GM21367 (cell line): ENCODE measurements around the gene NAIF1.

Experiments
- ATAC-seq: cut with Tn5 transposase; IDR thresholded peaks from one replicate; pipeline ENCODE4 v1.9.1; 2021; ENCODE audit not compliant: unreplicated experiment

NAIF1 gene

DNA sequence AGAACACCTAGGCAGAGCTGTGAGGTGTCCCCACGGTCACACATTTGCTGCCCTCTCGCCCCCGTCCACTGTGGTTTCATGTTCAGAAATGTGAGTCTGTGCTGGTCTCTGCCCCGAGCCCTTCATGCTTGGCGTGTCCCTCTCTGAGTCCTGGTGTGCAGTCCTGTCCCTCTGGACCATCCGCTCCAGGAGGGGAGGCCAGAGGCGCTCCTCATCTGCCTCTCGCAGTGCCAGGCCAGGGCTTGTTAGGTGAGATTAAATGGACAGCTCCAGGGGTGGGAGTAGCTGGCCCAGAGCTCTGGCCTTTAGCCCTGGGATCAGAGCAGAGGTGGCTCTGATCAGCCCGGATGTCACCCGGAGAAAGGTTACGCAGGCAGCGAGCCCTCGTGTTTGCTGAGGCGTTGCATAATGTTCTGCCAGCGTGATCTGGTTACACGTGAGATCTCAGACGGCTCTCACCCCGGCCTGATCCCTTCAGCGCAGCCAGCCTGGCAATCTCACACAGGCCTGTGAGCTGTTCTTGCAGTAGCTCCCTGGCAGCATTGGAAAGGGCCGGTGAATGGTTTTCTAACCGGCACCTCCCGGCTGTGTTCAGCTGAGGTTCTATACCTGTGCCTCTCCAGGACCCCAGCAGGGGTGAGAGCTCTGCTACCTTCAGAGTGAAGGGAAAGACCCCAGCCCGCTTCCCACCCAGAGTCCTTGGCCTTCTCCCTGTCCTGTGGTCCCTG, 35.9 kb upstream of the NAIF1 start:
- ATAC-seq, result no peak

- ATAC-seq, result no peak
Measured at GRCh38 chr9:128102196-128102595, 35.1 kb upstream of the NAIF1 start.

DNA sequence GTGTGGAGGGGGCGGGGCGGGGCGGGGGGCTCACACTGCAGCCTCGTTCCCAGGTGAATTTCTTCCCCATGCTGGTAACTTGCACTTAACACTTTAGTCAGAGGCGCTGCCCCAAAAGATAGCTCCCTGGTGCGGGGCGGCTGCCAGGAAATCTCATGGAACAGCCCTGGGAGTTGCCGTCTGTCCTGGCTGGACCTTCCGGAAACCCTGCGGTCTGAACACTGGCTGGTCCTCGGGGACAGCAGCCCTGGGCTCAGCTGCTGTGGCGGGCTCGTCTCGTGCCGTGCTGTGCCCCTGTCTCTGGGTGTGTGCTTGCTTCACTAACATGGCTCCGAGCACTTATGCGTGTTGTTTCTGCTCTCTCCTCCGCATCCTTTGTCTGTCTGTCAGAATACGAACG, 34.6 kb upstream of the NAIF1 start:
- no peak for ATAC-seq

- no peak for ATAC-seq
Measured at GRCh38 chr9:128101231-128101661, 34.1 kb upstream of the NAIF1 start.

DNA sequence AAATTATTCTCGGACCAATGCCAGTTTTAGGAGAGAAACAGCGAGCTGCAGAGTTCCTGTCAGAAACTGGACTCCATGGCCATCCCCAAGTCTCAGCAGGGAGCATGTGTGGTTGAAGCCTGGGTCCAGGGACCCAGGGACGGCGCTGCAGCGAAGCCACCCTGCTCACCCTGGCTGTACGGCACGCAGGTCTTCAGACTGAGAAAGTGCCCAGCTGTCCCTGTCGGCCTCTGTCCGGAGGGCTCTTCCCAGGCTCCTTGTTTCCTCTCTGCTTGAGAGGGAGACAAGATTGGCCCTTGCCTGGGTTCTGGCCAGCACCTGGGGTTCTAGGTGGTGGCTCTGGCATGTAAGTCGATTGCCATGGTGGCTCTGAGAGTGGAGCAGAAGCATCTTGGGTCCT, 33.5 kb upstream of the NAIF1 start:
- no peak for ATAC-seq

DNA sequence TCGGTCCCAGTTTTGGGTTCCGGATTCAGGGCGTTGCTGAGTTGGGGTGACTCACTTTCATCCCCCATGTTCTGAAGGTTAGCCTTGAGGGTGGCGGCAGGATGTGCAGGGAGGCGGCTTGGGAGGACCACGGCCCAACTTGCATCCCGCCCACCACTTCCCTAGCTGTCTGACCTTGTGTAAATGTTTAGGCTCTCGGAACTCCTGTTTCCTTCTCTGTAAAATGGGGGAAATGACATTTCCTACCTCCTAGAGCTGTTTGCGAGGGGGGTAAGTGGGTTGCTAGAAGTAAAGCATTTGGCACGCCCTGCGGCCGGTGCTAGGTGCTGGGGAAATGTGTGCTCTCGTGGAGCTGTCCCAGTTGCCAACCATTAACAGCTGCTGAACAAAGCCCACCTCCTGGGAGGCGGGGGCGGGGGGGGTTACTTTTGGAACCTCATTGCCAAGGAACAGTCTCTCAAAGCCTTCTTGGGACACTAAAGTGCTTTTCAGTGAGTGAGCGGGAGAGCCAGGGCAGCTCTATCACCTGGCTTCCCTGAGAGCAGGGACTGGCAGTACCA, 32.9 kb upstream of the NAIF1 start:
- ATAC-seq, result no peak

DNA sequence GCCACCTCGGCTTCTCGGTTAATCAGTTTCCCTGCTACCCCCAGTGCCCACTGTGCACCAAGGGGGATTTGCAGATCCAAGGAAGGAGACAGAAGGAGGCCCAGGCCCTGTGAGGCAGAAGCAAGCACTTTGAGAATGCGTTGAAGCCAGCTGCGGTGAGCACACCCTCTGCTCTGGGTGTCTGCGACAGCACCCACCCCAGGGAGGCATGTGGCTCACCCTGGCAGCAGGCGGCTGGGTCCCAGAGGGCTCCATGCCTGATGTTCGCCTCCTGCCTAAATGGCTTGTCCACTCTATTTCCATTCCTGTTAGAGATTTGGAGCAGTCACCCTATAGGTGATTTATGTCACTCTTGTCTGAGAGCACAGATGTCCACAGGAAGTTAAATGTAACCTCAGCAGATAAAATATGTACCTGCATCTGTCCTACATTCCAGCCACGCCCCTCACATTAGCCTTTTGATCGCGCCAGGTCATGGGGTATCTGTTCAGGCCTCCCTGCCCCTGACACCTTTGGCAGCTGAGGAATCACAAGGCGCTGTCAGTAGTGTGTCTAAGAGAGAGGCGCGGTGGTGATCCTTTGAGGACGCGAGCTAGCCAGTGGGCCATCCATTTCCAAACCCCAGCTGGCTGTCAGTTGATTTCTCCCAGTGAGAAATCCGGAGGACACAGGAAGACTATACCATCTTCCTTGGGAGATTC, 32.3 kb upstream of the NAIF1 start:
- ATAC-seq, result no peak

GRCh38 chr9:128098297-128099230, 31.4 kb upstream of the NAIF1 start:
- no peak for ATAC-seq

- no peak for ATAC-seq
Measured at GRCh38 chr9:128097543-128098296, 30.6 kb upstream of the NAIF1 start.

GRCh38 chr9:128096616-128097536, 29.8 kb upstream of the NAIF1 start:
- no peak for ATAC-seq

DNA sequence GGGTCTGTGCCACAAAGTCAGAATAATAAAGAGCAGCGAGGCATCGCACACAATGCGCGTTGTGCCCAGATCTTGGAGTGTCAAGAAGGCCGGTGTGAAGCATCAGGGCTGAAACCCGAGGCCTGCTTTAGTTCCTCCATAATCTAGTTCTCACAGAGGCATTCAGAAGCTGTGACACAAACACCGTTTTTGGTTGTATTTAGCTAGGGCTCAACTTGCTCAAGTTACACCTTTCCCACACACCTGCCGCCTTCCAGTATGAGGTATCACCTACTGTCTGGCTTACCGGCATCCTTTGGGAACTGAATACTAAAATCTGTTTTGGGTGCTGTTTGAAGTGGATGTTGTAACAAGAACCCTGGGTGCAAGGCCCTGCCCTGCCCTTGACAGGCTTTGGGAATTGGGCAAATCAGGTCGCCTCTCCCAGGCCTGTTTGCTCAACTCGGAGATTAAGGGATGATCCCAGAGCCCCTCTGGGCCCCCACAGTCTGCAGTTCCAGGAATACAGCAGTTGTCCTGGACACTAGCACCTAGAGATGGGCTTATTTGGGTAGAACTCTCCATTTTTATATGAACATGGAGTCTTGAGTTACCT, 27.9 kb upstream of the NAIF1 start:
- no peak for ATAC-seq

GRCh38 chr9:128094166-128094949, 27.2 kb upstream of the NAIF1 start:
- peak; percentile 77 for ATAC-seq

- ATAC-seq, result no peak
Measured at GRCh38 chr9:128093011-128093410, 25.9 kb upstream of the NAIF1 start.

DNA sequence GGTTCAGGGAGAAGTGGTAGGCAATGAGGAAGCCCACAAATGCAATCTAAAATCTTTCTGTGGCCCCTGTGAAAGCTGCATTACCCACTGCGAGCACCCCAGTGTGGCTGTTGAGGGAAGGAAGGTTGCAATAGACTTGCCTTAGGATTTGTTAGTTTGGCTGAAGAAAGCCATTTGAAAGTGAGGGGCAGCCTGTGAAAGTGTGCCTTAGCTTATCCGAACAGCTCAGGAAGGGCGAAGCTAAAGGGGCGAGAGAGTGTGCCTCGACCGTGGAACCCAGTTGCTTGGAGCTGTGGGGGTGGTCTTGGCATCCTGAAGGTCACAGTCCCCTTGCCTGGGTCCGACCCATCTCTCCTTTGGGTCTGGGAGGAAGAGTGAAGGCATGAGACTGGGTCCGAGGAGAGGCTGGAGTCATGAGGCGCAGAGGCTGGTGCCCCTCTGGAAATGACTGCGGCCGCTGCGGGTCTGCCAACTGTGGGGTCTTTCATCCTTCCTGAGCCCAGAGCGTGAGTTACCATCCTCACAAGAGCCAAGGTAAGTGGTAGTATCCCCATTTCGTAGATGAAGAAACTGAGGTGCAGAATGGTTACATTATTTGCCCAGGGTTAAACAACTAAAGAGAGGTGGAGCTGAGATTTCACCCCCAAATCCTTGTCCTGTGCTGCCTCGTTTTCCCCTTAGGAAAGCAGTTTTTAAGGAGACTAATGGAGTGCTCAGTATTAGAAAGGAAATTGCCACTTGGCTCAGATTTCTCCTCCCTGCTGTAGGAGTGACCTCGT, 25.3 kb upstream of the NAIF1 start:
- no peak for ATAC-seq

DNA sequence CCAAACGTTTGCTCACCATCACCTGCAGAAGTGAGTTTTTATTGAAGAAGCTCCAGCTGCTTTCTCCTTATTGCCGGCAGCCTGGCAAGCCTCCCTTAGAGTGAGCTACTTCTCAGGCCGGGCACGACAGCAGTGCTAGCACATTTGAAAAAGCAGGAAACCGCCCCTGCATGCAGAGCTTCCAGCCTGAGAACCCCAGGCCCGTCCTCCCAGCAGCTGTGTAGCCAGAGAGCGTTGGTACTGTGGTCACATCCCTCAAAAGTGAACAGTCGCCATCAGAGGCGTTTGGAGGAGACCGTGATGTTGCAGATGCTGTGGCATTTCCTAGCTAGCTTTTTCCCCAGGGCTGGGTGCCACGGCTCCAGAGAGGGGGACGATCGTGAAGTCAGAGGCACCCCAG, 24.5 kb upstream of the NAIF1 start:
- no peak for ATAC-seq

- no peak for ATAC-seq
Measured at GRCh38 chr9:128091144-128091543, 24.0 kb upstream of the NAIF1 start.

DNA sequence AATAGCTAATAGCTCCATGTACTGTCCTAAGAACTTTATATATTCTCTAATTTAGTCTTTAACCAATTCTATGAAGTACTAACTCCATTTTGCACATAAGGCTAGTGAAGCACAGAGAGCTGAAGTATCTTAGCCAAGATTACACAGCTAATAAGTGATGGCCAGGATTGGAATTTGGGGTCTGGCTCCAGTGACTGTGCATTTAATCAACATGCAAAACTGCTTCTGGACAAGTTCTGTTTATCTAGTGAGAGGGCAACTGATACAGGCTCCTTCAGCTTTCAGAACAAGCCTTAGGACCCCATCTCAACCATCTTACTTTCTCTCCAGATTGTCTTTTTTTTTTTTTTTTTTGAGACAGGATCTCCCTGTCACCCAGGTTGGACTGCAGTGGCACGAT, 22.2 kb upstream of the NAIF1 start:
- no peak for ATAC-seq
